Activated naive CD8-positive, alpha-beta T cell (primary cell): Measurements from ENCODE around the gene MICA.
"Not testable (repeated sequence)": the region's sequence is repeated elsewhere in the genome, so short reads cannot be mapped to it uniquely, and the experiment has no call there.

ENCODE experiments used
- H3K27ac Mint-ChIP-seq: one replicate; pipeline ENCODE4 v1.8.0; 2021; ENCODE audit warnings: mixed read lengths
- H3K27me3 Mint-ChIP-seq: one replicate; pipeline ENCODE4 v1.8.0; 2021; ENCODE audit warnings: mixed read lengths
- H3K36me3 Mint-ChIP-seq: one replicate; pipeline ENCODE4 v1.8.0; 2021; ENCODE audit warnings: mixed read lengths
- H3K4me1 Mint-ChIP-seq: one replicate; pipeline ENCODE4 v1.8.0; 2021; ENCODE audit warnings: low read depth, mixed read lengths
- H3K4me3 Mint-ChIP-seq: one replicate; pipeline ENCODE4 v1.8.0; 2021; ENCODE audit warnings: mild to moderate bottlenecking, mixed read lengths
- H3K9me3 Mint-ChIP-seq: one replicate; pipeline ENCODE4 v1.8.0; 2021; ENCODE audit warnings: low read depth, mixed read lengths

The MICA gene

DNA sequence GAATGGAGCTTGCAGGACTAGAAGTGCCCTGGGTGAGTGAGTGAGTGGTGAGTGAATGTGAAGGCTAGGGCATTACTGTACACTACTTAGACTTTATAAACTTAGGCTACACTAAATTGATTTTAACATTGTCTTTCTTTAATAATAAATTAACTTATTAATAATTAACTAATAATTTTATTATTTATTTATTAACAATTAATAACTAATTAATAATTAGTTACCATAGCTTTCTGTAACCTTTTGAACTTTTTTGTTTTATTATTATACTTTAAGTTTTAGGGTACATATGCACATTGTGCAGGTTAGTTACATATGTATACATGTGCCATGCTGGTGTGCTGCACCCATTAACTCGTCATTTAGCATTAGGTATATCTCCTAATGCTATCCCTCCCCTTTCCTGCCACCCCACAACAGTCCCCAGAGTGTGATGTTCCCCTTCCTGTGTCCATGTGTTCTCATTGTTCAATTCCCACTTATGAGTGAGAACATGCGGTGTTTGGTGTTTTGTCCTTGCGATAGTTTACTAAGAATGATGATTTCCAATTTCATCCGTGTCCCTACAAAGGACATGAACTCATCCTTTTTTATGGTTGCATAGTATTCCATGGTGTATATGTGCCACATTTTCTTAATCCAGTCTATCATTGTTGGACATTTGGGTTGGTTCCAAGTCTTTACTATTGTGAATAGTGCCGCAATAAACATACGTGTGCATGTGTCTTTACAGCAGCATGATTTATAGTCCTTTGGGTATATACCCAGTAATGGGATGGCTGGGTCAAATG is 43.8 kb downstream of the MICA start:
- not testable (repeated sequence) for H3K9me3 Mint-ChIP-seq

DNA sequence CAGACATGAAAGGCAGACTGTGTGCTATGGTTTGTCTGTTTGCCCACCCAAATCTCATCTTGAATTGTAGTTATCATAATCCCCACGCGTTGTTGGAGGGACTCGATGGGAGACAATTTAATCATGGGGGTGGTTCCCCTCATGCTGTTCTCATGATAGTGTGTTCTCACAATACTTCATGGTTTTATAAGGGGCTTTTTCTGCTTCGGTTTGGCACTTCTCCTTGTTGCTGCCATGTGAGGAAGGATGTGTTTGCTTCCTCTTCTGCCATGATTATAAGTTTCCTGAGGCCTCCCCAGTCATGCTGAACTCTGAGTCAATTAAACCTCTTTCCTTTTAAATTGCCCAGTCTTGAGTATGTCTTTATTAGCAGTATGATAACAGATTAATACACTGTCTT is 47.4 kb downstream of the MICA start:
- H3K9me3 Mint-ChIP-seq, result peaks cover 8% of the 10 kb centered on the region
- H3K36me3 Mint-ChIP-seq, result peaks cover 3% of the 10 kb centered on the region
- H3K27me3 Mint-ChIP-seq, result no peaks in the 10 kb centered on the region
- H3K27ac Mint-ChIP-seq, result no peak overlapping the region
- H3K4me3 Mint-ChIP-seq, result no peak overlapping the region
- no peaks in the 10 kb centered on the region for H3K4me1 Mint-ChIP-seq

More for the DNA sequence above, 43.8 kb downstream of the MICA start:
- not testable (repeated sequence) for H3K27ac Mint-ChIP-seq, H3K27me3 Mint-ChIP-seq, H3K4me1 Mint-ChIP-seq, H3K36me3 Mint-ChIP-seq, H3K4me3 Mint-ChIP-seq

DNA sequence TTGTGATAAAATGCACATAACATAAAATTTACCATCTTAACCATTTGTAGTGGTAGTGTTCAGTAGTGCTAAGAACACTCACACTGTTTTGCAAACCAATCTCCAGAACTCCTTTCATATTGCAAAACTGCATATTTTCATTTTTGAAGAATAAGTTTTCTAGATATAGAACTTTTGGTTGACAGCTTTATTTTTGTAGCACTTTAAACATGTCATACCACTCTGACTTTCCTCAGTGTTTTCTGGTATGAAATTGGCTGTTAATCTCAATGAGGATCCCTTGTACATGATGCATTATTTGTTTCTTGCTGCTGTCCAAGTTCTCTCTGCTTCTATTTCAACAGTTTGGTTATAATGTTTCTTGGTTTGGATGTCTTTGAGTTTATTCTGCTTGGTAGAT is 49.5 kb downstream of the MICA start:
- no peak overlapping the region for H3K4me3 Mint-ChIP-seq
- no peaks in the 10 kb centered on the region for H3K4me1 Mint-ChIP-seq
- H3K27me3 Mint-ChIP-seq, result no peaks in the 10 kb centered on the region
- H3K9me3 Mint-ChIP-seq, result peaks cover 8% of the 10 kb centered on the region
- no peak overlapping the region for H3K27ac Mint-ChIP-seq
- peaks cover 3% of the 10 kb centered on the region for H3K36me3 Mint-ChIP-seq

DNA sequence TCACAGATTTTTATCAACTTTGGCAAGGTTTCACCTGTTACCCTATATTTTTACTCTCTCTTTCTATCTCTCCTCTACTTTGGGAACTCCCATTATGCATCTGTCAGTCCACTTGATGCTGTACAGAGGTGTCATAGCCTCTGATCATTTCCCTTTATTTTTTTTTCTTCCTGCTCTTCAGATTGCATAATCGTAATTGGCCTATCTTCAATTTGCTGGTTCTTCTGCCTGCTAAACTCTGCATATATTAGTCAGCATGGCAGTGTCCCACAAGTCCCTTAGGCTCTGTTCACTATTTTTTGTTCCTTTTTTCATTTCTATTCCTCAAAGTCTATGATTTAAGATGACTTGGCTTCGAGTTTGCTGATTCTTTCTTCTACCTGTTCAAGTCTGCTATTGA is 49.9 kb downstream of the MICA start:
- Mint-ChIP-seq H3K27me3 (no peaks in the 10 kb centered on the region), H3K4me1 (no peaks in the 10 kb centered on the region), H3K36me3 (peaks cover 3% of the 10 kb centered on the region), H3K4me3 (no peak overlapping the region), H3K27ac (no peak overlapping the region), H3K9me3 (peaks cover 8% of the 10 kb centered on the region)

DNA sequence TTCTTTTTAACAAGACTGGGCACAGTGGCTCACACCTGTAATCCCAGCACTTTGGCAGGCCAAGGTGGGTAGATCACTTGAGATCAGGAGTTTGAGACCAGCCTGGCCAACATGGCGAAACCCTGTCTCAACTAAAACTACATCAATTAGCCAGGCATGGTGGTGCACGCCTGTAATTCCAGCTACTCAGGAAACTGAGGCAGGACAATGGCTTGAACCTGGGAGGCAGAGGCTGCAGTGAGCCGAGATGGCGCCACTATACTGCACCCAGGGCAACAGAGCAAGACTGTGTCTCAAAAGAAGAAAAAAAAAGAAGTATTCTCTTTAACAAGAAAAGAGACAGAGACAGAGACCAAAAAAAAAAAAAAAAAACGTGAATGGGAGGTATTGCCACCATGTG is 56.5 kb downstream of the MICA start:
- H3K4me1 Mint-ChIP-seq, result peaks cover 24% of the 10 kb centered on the region
- not testable (repeated sequence) for H3K36me3 Mint-ChIP-seq, H3K27ac Mint-ChIP-seq, H3K4me3 Mint-ChIP-seq, H3K9me3 Mint-ChIP-seq, H3K27me3 Mint-ChIP-seq

DNA sequence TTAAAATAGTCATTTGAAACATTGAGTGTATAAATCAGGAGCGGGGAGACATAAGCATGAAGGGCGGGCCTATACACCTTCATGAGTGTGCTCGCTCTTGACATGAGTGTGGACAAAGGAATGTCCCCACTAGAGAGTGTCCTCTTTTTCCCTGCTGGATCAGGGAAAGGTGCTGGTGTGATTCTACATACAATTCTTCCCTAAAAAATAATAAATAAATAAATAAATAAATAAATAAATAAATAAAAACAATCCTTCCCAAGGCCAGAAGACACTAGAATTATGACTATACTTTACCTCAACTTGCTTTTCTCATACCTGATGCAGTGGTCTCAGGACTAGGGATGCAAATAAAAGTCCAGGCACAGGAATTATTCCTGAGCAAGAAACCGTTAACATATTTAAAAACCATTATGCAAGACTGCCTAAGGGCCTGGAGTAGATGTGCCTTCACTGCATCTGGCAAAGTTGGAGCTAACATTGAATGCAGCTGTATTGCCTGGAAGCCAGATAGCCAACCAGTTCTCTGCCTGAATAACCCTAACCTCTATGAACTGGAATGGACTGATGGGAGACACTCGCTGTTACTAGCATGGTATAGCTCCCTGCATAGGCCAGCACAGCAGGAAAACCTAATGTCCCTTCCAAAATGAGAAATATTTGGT is 57.1 kb downstream of the MICA start:
- no peaks in the 10 kb centered on the region for H3K9me3 Mint-ChIP-seq
- peaks cover 30% of the 10 kb centered on the region for H3K4me1 Mint-ChIP-seq
- no peaks in the 10 kb centered on the region for H3K27me3 Mint-ChIP-seq
- H3K27ac Mint-ChIP-seq, result no peak overlapping the region
- H3K36me3 Mint-ChIP-seq, result peaks cover 16% of the 10 kb centered on the region
- no peak overlapping the region for H3K4me3 Mint-ChIP-seq

DNA sequence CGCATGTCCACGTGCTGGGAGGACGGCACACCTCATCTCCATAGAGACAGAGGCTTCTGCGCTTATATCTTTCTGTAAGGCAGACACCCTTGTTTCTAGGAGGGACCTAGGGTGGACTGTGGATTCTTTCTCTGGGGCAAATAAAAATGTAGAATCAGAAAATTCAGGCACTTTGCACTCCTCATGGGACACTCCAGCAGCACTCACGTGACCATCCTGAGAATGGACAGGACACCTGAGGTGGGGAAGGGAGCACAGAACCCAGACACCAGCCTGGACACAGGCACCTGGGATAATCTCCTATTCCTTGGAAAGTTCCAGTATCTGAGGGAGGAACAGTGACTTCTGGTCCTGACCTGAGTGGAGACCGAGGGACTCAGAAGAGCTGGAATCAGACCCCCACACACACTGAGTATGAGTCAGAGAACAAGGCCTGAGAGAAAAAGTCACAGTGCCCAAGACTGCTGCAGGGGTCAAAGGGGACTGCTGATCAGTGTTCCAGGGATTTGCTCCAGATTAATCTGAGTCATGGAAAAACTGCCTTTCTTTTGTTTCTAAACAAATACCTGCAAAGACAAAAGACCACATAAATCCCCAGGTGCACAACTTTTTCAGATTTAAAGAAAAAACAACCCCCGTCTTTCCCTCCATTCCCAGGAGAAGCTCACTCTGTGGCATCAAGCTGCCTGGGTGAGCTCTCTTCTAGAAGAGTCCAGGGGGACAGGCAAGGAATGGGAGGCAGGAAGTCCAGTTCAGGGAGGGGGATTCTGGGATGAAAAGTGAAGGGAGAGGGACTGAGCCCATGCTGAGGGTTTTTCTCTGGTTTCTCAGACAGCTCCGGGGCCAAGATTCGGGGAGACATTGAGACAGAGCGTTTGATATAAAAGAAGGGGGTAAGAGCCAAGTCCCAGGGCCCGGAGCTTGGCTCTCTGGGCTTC is 58.9 kb downstream of the MICA start:
- Mint-ChIP-seq H3K36me3 (peaks cover 16% of the 10 kb centered on the region), H3K27ac (peak overlapping the region; percentile 96), H3K27me3 (no peaks in the 10 kb centered on the region), H3K9me3 (no peaks in the 10 kb centered on the region), H3K4me1 (peaks cover 48% of the 10 kb centered on the region), H3K4me3 (peak overlapping the region; percentile 98)

DNA sequence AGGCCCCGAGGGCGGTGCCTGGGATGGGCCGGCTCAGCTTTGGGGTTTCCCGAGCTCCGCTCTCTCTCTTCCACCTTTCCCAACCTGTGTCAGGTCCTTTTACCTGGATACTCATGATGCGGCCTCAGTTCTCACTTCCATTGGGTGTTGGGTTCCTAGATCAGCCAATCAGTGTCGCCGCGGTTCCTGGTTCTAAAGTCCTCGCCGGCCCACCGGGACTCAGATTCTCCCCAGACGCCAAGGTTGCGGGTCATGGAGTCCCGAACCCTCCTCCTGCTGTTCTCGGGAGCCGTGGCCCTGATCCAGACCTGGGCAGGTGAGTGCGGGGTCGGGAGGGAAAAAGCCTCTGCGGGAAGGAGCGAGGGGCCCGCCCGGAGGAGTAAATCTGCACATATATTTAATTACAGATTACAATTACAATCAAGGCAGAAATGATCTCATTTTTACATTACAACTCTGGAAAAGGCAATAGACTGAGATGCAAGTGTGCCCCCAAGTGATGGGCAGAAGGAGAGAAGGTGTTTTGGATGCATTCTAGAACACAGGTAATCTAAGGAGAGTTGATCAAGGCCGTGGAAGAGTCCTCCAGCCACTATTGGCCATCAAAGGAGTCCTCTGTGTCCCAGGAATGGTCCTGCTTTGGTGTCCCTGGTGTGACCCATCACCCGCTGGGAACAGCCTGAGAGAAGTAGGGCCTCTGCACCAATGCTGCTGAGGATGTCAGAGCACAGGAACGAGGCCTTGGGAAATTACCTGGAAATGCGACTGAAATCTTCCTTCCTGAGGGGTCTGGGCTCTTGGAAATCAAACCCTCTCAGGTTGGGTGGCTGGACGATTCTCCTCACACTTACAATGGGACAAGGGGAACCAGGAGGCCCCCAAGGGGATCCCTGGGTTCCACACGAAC is 59.8 kb downstream of the MICA start:
- Mint-ChIP-seq H3K27ac (peak overlapping the region; percentile 96), H3K9me3 (no peaks in the 10 kb centered on the region), H3K27me3 (no peaks in the 10 kb centered on the region), H3K4me3 (peak overlapping the region; percentile 98), H3K36me3 (peaks cover 16% of the 10 kb centered on the region), H3K4me1 (peaks cover 57% of the 10 kb centered on the region)

DNA sequence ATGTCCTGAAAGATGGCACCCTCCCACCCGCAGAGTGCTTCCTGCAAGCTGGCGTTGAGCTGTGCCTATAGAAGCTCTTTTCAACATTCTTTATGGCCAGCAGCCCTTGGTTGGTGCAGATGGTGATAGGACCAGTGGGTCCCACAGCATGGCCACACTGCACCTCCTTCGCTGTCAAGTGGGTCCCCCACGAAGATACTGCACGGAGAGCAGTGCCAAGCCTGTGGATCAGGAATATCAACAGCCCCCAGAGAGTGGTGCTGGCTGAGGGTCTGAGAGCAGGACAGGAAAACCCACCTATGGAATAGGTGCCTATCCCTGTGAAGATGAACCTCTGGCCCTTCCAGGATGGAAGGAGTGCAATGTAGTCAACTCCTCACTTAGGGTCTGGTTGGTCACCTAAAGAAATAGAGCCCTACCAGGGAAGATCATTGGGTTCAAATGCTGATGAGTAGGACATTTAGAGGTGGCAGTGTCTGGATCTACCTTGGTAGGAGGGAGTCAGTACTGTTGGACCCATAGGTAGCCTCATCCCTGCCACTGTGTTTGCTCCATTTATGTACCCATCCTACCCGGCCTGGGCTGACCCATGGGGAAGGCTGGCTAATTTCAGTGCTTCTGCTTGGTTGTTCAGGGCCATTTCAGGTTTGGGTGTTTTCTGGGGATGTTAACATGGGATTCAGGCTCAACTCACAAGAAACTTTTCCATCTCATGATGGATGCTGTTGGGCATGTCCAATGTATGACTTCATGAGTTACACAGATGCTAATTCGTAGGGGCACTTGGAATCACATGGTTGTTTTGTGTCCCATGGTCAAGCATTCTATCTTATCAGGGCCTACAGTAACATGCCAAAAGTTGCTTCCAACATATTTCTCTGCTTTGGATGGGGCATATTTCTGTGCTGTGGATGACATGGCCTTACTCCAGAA is 61.1 kb downstream of the MICA start:
- peaks cover 16% of the 10 kb centered on the region for H3K36me3 Mint-ChIP-seq
- H3K4me1 Mint-ChIP-seq, result peaks cover 70% of the 10 kb centered on the region
- H3K27ac Mint-ChIP-seq, result peak overlapping the region; percentile 96
- H3K4me3 Mint-ChIP-seq, result peak overlapping the region; percentile 98
- no peaks in the 10 kb centered on the region for H3K27me3 Mint-ChIP-seq
- H3K9me3 Mint-ChIP-seq, result no peaks in the 10 kb centered on the region
